HEK293T (cell line): Measurements from ENCODE around the gene HK1.

Experiments
- BHLHE40 ChIP-seq: fragments of 450-650 bp; IDR thresholded peaks from 2 replicates; pipeline ENCODE4 v1.6.1; 2016; ENCODE audit warnings: mild to moderate bottlenecking, moderate library complexity, borderline replicate concordance
- ELF4 ChIP-seq: fragments of 450-650 bp; IDR thresholded peaks from 2 replicates; pipeline ENCODE4 v1.6.1; 2017; ENCODE audit warnings: antibody characterized with exemption
- FOXA1 ChIP-seq: fragments of 450-650 bp; IDR thresholded peaks from 2 replicates; pipeline ENCODE4 v1.6.1; 2016; ENCODE audit warnings: mild to moderate bottlenecking
- FOXM1 ChIP-seq: fragments of 450-650 bp; IDR thresholded peaks from 2 replicates; pipeline ENCODE4 v1.6.1; 2017; ENCODE audit warnings: mild to moderate bottlenecking, borderline replicate concordance
- L3MBTL2 ChIP-seq: fragments of 450-650 bp; conservative IDR thresholded peaks from 2 replicates; pipeline ENCODE4 v1.6.1; 2016; ENCODE audit warnings: mild to moderate bottlenecking
- SP1 ChIP-seq: fragments of 450-650 bp; IDR thresholded peaks from 2 replicates; pipeline ENCODE4 v1.6.1; 2017
- SUZ12 ChIP-seq: fragments of 450-650 bp; IDR thresholded peaks from 2 replicates; pipeline ENCODE4 v1.6.1; 2016; ENCODE audit warnings: mild to moderate bottlenecking
- TARDBP ChIP-seq: fragments of 450-650 bp; IDR thresholded peaks from 2 replicates; pipeline ENCODE4 v1.6.1; 2016
- ZNF384 ChIP-seq: fragments of 450-650 bp; IDR thresholded peaks from 2 replicates; pipeline ENCODE4 v1.6.1; 2016

- TF ChIP-seq ZNF384 (no peak), ELF4 (no peak), TARDBP (no peak), FOXM1 (no peak), SP1 (no peak), BHLHE40 (no peak), L3MBTL2 (no peak), FOXA1 (no peak), SUZ12 (no peak)
Measured at GRCh38 chr10:69333205-69333604, 54.9 kb downstream of the HK1 start.
